ENCODE data around the gene YPEL4.

Gene YPEL4

DNA sequence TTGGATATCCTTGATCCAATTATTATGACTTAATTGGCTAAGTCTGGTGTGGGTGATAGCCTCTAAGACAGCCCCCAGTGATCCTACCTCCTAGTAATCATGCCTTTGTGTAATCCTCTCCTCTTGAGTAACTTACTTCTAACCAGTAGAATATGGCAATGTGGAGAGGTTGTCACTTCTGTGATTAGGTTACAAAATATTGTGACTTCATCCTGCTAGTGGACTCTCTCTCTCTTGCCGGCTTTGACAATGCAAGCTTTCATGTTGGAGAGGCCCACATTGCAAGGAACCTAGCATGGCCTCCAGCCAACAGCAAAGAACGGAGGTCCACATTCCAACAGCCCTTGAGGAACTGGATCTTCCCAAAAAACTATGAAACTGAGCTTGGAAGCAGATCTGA, 19.5 kb downstream of the YPEL4 start:
- no peak for DNase-seq

DNA sequence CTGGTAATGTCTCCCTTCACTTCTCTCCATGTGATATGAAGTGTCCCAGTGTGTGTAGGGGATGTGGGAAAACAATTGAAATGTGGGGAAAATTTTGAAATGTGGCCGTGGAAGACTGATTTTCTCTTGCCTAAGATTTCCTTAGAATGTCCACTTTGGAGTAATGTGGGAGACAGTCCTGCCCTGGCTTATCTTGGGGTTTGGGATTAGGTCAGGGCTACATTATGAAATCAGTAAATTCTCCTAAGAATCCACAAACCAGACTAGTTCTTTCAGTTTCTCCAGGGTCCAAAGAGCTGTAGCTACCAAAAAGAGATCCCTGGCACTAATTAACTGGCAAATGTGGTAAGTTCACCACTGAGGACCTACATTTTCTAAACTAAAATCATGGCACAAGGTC, 22.8 kb downstream of the YPEL4 start:
- no peak for DNase-seq

DNA sequence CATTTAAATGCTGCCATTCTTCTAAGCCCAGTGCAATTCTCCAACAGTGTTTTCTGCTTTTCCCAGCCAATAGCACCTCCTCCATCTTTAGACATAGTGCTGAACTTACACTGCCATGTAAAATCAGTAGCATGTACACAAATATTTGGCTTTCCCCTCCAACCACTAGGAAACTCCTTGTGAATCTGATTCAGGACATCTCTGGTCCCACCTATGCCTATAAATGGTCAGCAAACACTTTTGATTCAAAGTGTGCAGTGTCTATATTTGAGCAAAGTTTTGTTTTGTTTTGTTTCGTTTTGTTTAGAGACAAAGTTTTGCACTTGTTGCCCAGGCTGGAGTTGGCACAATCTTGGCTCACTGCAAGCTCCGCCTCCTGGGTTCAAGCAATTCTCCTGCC, 24.8 kb downstream of the YPEL4 start:
- no peak for DNase-seq

- no peak for DNase-seq
These were observed 27.4 kb downstream of the YPEL4 start for GRCh38 chr11:57622263-57622662.

DNA sequence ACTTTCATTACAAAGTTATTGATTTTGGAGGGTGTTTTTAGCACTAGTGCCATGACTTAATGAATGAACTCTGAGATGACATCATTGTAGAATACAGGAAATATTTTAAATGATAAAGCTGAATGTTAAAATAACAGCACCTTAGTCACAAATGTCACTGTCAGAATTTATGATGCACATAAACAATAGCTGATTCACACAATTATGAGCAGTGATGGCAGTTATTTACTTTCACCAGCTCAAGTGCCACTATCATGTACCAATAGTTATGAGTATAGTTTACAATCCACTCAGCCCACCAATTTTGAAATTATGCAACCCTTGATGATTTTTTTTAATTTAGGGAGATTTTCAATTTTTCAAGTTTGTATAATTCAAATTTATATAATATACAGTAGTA, 29.2 kb downstream of the YPEL4 start:
- DNase-seq: no peak

GRCh38 chr11:57619331-57619730, 30.4 kb downstream of the YPEL4 start:
- no peak for DNase-seq

DNA sequence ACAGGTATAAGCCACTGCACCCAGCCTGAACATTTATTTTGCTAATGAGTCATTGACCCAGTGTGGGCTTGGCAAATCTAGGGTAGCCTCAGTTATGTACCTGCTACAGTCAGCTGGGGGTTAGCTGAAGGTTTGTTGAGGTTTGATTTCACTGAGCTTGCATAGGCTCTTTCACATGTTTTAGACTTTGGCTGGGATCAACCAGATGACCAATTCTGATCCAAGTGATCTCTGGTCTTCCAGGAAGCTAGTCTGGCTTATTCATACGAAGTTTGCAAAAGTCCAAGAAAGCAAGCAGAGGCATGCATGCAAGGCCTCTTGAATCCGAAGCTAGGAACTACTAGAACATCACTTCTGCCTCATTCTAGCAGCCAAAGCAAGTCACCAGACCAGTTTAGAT, 31.3 kb downstream of the YPEL4 start:
- DNase-seq: no peak

- no peak for DNase-seq
These were observed 33.1 kb downstream of the YPEL4 start for GRCh38 chr11:57616595-57616994.

GRCh38 chr11:57615308-57615707, 34.4 kb downstream of the YPEL4 start:
- no peak for DNase-seq

- no peak for DNase-seq
These were observed 35.4 kb downstream of the YPEL4 start for GRCh38 chr11:57614234-57614772.

DNA sequence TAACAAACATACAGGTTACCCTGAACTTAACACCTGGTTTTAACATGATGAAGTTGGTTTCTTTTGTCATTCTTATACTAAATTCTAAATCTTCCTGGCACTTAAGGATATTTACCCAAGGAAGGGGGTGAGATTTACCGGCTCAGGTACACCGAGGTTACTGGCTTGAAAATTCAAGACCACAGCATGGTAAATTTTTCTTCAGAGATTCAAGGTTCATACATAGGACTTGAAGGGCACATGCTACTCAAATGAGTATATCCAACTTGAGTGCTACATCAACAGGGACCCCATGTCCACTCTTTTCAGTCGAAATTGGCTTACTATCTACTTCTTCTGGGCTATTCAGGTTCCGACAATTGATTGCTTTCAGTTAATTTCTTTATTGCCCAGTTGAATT, 39.5 kb downstream of the YPEL4 start:
- DNase-seq: no peak

- no peak for DNase-seq
These were observed 44.7 kb downstream of the YPEL4 start for GRCh38 chr11:57605028-57605420.

DNA sequence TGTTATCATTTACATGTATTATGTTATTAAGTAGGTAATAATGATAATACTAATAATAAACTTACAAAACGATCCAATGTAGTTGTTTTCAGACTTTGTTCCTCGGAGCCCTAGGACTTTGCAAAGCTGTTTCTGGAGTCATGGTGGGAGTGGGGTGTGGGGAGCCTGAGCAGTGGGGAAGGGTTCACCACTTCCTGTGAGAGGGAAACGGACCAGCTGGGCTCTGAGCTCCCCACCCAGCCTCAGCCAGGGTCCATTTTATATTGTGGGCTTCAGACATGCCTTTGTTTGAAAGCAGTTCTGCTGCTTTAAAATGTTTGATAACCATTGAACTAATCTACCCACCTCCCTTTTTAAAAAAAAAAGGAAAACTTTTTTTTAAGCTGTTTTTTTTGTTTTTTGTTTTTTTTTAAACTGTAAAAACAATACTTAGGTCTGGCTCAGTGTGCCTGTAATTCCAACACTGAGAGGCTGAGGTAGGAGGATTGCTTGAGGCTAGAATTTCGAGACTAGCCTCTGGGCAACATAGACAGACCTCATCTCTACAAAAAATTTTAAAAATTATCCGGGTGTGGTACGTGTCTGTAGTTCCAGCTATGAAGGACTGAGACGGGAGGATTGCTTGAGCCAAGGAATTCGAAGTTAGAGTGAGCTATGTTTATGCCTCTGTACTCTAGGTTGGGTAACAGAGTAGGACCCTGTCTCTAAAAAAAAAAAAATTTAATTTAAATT, 45.2 kb downstream of the YPEL4 start:
- DNase-seq: no peak

- no peak for DNase-seq
These were observed 48.4 kb downstream of the YPEL4 start for GRCh38 chr11:57601297-57601696.

DNA sequence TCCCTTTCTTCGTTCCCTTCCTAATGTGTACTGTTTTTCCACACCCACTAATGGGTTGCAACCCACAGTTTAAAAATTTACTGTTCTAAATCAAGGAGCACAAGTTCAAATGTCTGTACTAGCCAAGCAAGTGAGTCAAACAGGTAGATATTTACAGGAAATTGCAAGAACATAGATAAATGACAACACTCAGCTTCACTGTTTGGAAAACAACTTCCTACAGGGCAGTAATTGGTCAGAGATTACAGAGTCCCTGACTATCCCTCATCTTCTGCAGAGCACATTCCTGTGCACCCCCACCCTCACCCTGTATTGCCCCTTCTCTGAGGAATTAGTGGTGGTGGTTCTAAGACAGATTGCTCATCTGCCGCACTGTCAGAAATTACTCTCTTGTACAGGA, 50.3 kb downstream of the YPEL4 start:
- no peak for DNase-seq

- DNase-seq: no peak
These were observed 50.9 kb downstream of the YPEL4 start for GRCh38 chr11:57598831-57599155.

DNA sequence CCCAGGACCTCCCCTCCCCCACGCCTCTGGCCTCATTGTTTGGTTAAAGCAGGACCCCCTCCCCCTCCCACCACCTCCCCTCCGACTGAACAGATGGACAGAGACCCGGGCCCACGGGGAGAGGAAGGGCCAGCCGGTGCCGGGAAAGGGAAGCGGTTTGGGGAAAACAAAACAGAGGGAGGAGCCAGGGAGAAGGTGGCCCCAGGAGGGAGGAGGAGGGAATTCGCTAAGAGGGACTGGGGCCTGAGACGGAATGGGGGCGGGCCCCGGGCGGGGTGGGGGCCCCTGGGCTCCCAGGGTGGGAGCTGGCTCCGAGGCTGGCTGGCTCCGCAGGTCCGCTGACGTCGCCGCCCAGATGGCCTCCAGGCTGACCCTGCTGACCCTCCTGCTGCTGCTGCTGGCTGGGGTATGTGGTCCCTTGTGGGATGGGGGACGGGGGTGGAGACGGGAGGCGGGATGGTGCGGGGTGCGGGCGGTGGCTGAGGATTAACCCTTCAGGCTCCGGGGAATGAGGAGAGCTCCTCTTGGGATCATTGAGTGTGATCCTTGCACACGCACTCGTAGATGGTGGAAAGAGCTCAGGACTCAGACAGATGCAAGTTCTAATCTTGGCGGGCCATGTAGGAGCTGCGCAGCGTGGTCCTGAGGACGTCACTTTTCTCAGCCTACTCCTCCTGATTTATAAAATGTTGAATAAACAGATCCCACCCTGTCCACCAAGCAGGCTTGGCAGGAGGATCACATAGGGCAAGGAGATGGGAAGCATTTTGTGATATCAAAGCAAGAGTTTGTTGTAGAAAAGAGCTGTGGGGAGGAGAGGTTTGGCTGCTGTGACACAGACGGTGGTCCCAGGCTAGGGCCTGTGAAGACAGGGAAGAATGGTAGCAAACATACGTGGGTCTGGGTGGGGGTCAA, 51.5 kb downstream of the YPEL4 start:
- no peak for DNase-seq

DNA sequence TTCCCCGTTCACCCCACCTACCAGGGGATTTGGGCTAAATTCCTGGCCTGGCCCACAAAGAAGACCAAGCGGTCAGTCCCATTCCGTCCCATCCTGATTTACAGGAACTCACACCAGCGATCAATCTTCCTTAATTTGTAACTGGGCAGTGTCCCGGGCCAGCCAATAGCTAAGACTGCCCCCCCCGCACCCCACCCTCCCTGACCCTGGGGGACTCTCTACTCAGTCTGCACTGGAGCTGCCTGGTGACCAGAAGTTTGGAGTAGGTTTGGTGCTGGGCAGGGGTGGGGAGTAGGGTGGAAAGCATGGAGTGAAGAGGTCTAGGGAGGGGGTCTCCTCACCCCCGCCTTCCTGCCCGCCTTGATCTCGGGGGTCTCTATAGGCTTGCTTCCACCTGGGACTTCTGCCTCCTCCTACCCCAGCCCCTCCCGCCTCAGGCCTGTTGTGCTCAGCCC, 52.2 kb downstream of the YPEL4 start, which contains the start of gene SERPING1:
TSS of gene SERPING1 (plus strand) at position 225 of the 455 bp plus-strand sequence. CDS start 586 bp downstream, outside the sequence.
- no peak for DNase-seq

DNA sequence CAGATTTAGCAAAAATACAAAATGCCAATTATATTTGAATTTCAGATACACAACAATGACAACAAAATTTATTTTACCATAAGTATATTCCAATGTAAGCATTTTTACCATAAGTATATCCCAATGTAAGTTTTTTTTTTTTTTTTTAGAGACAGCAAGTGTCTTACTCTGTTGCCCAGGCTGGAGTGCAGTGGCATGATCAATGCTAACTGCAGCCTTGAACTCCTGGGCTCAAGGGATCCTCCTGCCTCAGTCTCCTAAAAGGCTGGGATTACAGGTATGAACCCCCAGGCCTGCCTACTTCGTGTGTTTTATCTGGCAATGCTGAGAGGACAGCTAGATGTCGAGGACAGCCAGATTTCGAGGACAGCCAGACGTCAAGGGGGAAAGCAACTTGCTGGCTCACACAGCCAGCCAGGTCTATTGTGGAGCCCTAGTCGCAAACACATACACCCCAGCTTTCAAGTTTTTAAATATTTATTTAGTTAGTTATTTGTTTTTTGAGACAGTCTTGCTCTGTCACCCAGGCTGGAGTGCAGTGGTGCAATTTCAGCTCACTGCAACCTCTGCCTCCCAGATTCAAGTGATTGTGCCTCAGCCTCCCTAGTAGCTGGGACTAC, 53.3 kb downstream of the YPEL4 start:
- no peak for DNase-seq
